ENCODE results near the gene LMO7.

GRCh38 chr13:75847588-75847987, 211.5 kb downstream of the LMO7 start:
- TF ChIP-seq CTCF (CRISPR knock-in tag; IDR thresholded peaks at IDR 0.05) = no peak
- no peak for TF ChIP-seq ZFP1 (CRISPR knock-in tag; IDR thresholded peaks at IDR 0.05)
- TF ChIP-seq ARID2 (CRISPR knock-in tag; IDR thresholded peaks at IDR 0.05; ENCODE audit: borderline replicate concordance) = no peak
- no peak for TF ChIP-seq CHD2 (IDR thresholded peaks at IDR 0.05; ENCODE audit: low read depth, low read length)
- TF ChIP-seq RAD21 (CRISPR knock-in tag; IDR thresholded peaks at IDR 0.05) = no peak
- TF ChIP-seq EZH2 (conservative IDR thresholded peaks at IDR 0.05; ENCODE audit: low read depth, low read length) = no peak
- TF ChIP-seq MLX (CRISPR knock-in tag; IDR thresholded peaks at IDR 0.05) = no peak
- TF ChIP-seq ETV6 (CRISPR knock-in tag; conservative IDR thresholded peaks at IDR 0.05) = no peak

All from HepG2 (cell line).